HepG2 (cell line): ENCODE results near the gene LSM8. TPM values are rescaled to one million over a fixed set of nuclear protein-coding genes. Genes with fewer than 3 reads are reported as not detected.

ENCODE experiments used
- HES4 ChIP-seq: sonication (generic); formaldehyde crosslinking; IDR thresholded peaks from 2 replicates; pipeline ENCODE4 v1.9.0; 2021; ENCODE audit warnings: mild to moderate bottlenecking, missing genetic modification reagents, borderline replicate concordance
- KIAA2018 ChIP-seq: sonication (generic); formaldehyde crosslinking; IDR thresholded peaks from 2 replicates; pipeline ENCODE4 v1.5.0; 2020; ENCODE audit warnings: mild to moderate bottlenecking, missing genetic modification reagents, borderline replicate concordance
- KLF9 ChIP-seq: IDR thresholded peaks from 2 replicates; pipeline ENCODE4 v1.6.1; 2016; ENCODE audit warnings: low read depth
- MIXL1 ChIP-seq: IDR thresholded peaks from 2 replicates; pipeline ENCODE4 v1.6.1; 2016
- SYNCRIP ChIP-seq: fragments of 200-400 bp; formaldehyde crosslinking; IDR thresholded peaks from 2 replicates; pipeline ENCODE4 v1.6.1; 2018; ENCODE audit warnings: mild to moderate bottlenecking, low read depth, low read length; ENCODE audit not compliant: insufficient read depth
- TCF7 ChIP-seq: sonication (generic); IDR thresholded peaks from 2 replicates; pipeline ENCODE4 v1.6.1; 2016; ENCODE audit warnings: antibody characterized with exemption, low read depth
- ZFP41 ChIP-seq: sonication (generic); formaldehyde crosslinking; IDR thresholded peaks from 2 replicates; pipeline ENCODE4 v1.4.0; 2020; ENCODE audit warnings: mild to moderate bottlenecking, missing genetic modification reagents, borderline replicate concordance
- ZNF121 ChIP-seq: sonication (generic); formaldehyde crosslinking; IDR thresholded peaks from 2 replicates; pipeline ENCODE4 v1.5.0; 2020; ENCODE audit warnings: mild to moderate bottlenecking, missing genetic modification reagents
- ZNF292 ChIP-seq: sonication (generic); formaldehyde crosslinking; IDR thresholded peaks from 2 replicates; pipeline ENCODE4 v1.8.1; 2022; ENCODE audit warnings: mild to moderate bottlenecking, low read depth, missing genetic modification reagents, borderline replicate concordance
- polyA plus RNA-seq, 8 experiments: library from polyadenylated mRNA; depleted of rRNA in 3 of 8; stranded (reverse) in 7 of 8; unstranded in 1 of 8; fragments of >200 nt; fragmentation: Illumina TruSeq in 4 of 8; extraction: Trizol in 4 of 8; gene quantifications; 2 replicates each; pipeline versions ENCODE4 v1.2.1 to v1.2.3, GENCODE V29; 2011 to 2016; ENCODE audit warnings: low read depth in 4 of 8, missing spikeins in 1 of 8, mixed read lengths in 1 of 8; ENCODE audit not compliant: insufficient read depth in 1 of 8
- total RNA-seq, 5 experiments: library from RNA; depleted of rRNA; stranded (reverse); fragments of >200 nt; fragmentation: Illumina TruSeq; extraction: Trizol; gene quantifications; 2 replicates each; pipeline ENCODE4 v1.2.3, GENCODE V29; 2016; ENCODE audit warnings: low read depth in 1 of 5
- TF ChIP-seq, protein P1 (sequence below): sonication (generic); formaldehyde crosslinking; IDR thresholded peaks from 2 replicates; pipeline ENCODE4 v1.4.0; 2020; ENCODE audit warnings: mild to moderate bottlenecking, missing genetic modification reagents

LSM8 gene
- total and polyA plus RNA-seq, 2 of the 13 experiments (the other 11 are each of a cell fraction or from before 2014, with no cell fraction given) = 44.3 to 67.3 TPM

DNA sequence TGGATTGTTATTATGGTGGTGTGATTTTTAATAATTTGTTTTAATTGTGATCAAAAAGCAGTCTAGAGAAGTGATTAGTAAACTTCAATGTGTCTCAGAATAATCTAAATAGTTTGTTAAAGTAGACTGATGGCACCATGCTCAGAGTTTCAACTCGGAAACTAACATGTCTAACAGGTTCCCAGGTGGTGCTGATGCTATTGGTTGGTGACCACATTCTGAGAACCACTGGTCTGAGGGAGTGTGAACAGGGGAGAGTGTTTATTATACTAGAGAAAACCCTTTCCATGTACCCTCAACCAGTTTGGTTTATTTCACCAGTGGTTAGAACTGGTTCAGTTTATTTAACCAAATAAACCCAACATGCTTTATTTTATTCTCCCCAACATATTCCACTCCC lies 42.0 kb upstream of the LSM8 start (continued):
- TF ChIP-seq KIAA2018 (no peak), ZNF292 (CRISPR knock-in tag) (no peak), KLF9 (CRISPR knock-in tag) (no peak), MIXL1 (no peak), ZNF121 (CRISPR knock-in tag) (no peak), ZFP41 (CRISPR knock-in tag) (no peak), SYNCRIP (no peak), TCF7 (no peak), HES4 (CRISPR knock-in tag) (no peak)
- TF ChIP-seq, protein P1, sequence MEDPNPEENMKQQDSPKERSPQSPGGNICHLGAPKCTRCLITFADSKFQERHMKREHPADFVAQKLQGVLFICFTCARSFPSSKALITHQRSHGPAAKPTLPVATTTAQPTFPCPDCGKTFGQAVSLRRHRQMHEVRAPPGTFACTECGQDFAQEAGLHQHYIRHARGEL (CRISPR knock-in tag) = no peak
